SH-SY5Y (cell line): ENCODE results near the gene MACO1.

Experiments
- GATA2 ChIP-seq: IDR thresholded peaks from 2 replicates; pipeline ENCODE4 v1.6.1; 2011; ENCODE audit warnings: mild to moderate bottlenecking, low read depth, low read length
- GATA3 ChIP-seq: IDR thresholded peaks from 2 replicates; pipeline ENCODE4 v1.6.1; 2011; ENCODE audit warnings: low read depth, mild to moderate bottlenecking, low read length, moderate library complexity

DNA sequence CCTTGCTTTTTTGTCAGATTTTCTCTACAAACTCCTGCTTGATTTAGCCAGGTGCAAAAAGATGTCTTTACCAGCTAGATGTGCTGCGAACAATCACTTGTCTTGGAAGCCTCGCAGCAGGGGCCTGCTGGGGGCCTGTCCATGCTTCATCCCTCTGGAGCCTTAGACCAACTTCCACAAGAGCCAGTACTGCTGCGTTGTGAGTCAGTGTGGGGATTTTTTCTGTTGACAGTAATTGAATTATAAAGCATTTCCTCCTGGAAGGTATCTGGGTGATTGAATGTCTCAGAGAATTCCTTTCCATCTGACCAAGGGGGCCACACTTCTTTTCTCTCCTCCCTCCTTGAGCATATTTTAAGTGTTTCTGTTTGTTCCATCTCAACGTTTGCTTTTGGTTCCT is 72.3 kb downstream of the MACO1 start:
- TF ChIP-seq GATA2: no peak
- TF ChIP-seq GATA3: no peak
